NK-92 (cell line): Measurements from ENCODE around the gene INO80.

ENCODE experiments used
- DNase-seq: peaks from one replicate; lab custom pipeline; 2025; ENCODE audit not compliant: unreplicated experiment; lab: John Stamatoyannopoulos, UW

The INO80 gene

DNA sequence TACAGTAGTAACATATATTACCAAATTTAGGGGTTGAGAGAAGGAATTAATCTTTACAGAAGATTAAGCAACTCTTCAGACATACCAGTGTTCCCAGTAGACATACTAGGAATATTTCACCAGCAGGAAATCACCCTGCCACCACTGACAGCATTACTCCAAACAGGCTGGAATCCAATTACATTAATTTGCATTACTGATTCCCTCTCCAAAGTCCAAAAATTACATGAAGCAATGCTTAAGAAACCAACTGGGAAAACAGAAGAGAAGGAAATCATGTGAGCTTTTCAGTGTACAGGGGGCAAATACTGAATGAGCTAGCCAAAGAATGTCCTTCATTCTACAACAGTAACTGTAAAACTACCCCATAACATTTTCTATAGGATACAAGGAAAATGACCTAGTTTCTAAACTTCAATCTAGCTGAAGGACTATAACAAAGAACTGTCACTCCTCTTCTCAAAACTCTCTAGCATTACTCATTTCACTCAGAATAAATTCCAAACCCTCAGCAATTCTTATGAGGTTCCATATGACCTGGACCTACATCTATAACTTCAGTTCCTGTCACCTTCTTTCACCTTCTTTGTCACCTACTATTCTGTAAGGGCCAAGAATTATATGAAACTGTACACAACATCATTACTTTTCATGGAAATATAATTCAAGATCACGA, 72.7 kb downstream of the INO80 start:
- no peak for DNase-seq

DNA sequence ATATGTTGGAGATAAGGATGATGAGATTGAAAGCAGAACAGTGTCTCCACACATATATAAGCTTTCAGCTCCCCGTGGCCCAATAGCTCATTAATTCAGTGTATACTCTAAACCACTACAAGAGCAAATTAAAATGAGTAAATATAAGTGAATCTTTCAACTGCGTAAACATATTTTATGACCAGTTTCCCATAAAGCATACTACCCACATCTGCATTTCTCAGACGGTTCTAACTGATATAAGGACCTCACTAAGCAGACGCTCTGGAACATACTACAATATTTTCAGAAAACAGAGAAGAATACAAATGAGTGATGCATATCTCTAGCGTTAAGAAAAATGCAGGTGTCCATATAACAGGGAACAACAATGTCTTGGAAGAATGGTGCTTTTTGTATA, 73.2 kb downstream of the INO80 start:
- no peak for DNase-seq

DNA sequence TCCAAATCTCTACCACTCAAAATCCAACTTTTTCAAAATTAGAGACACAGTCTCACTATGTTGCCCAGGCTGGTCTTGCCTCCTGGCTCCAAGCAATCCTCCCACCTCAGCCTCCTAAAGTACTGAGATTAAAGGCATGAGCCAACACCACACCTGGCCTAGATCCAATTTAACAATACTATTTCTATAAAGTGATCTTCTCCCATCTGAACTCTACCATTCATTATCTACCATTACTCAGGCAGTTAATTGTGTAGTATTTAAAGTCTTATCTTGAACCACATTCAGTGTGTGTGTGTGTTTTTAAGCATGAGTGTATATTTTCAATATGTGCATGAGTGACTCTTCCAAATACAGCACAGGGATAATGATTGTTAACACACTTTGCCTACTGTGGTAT, 77.0 kb downstream of the INO80 start:
- no peak for DNase-seq

DNA sequence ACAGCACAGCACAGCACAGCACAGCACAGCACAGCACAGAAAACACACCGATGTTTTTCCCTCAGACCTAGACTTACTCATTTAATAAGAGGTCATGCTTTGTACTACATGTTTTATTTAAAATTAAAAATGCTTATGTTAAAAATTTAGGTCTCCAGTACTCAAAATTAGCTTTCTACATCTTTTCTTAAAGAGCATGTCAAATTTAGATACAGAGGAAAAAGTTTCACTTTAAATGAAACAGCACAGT, 84.1 kb downstream of the INO80 start:
- no peak for DNase-seq

DNA sequence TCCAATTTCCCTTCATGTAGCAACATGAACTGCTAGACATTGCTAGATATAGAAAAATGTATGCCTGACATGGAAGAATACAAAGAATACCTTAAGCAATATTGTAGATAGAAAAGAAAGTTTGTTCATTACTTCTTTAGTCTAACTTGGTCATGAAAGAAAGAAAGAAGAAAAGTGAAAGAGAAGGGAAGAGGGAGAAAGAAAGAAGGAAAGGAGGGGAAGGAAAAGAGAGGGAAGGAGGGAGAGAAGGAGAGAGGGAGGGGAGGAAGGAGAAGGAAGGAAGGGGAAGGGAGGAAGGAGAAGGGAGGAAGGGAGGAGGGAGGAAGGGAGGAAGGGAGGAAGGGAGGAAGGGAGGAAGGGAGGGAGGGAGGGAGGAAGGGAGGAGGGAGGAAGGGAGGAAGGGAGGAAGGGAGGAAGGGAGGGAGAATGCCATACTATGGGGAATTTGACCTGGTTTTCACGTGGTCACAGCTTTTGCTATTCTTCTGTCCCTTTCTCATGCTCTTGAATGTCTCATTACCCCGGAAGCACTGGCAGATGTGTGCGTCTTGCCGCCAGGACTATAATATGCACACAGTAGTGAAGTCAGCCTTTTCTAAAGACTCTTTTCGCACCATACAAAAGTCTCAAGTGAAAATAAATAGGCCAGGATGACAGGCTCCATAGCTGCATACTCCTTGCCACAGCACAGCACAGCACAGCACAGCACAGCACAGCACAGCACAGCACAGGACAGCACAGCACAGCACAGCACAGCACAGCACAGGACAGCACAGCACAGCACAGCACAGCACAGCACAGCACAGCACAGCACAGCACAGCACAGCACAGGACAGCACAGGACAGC, 84.6 kb downstream of the INO80 start:
- DNase-seq, result no peak

DNA sequence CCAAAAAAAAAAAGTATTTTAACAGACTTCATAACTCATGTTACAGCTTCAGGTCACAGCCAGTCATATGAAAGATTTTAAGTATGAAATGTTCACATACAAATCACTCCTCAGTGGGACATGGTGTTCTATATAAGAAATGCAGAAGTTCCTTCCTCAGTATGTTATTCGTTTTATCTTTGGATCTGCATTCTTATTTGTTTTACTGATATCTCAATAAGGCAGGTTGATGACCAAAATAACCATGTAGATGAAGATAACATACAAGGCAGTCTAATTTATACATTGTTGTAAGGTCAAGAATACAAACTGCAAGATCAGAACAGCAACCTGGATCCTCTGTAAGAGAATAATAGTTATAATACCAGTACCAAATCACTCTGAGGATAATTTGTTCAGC, 87.2 kb downstream of the INO80 start:
- DNase-seq, result no peak

DNA sequence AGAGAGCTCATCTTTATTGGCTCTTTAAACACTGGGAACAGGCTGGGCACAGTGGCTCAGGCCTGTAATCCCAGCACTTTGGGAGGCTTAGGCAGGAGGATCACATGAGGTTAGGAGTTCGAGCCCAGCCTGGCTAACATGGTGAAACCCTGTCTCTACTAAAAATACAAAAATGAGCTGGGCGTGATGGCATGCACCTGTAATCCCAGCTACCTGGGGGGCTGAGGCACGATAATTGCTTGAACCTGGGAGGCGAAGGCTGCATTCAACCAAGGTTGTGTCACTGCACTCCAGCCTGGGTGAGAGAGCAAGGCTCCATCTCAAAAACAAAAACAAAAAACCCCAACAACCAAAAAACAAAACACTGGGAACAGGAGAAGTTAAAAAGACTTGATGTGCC, 90.7 kb downstream of the INO80 start:
- no peak for DNase-seq

DNA sequence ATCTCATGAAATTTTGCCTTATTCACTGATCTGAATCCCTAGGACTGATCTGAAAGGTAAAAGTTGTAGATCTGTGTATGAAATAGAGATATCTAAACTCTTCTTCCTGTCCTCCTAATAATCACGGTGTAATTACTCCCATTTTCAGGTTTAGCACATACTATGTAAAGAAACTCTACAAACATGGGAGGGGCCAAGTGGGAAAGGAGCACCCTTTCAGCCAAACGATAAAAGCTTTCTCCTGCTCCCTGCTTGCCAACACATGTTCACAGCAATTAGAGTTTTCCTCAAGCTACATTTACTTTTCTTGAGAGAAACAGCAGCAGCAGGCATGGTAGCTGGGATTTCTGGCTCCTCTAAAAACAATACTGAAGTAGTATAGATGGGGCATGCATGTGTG, 91.2 kb downstream of the INO80 start:
- no peak for DNase-seq

DNA sequence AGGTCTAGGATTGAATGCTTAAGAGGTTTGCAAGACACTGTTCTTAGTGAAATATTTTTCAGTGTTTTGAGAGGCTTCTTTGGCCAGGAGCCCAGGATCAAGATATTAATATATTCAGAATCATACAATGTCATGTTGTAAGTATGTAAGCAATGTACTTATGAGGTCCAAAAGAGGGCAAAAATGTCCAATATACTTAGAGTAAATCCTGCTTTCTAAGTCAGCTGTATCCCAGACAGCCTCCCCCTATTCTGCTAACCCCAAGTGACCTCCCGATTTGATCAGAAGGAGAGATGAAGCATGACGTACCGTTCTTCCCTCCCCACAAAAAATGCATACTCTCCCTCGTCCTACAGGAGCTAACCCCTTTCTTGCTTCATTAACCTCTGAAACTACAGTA, 91.9 kb downstream of the INO80 start:
- DNase-seq, result no peak

DNA sequence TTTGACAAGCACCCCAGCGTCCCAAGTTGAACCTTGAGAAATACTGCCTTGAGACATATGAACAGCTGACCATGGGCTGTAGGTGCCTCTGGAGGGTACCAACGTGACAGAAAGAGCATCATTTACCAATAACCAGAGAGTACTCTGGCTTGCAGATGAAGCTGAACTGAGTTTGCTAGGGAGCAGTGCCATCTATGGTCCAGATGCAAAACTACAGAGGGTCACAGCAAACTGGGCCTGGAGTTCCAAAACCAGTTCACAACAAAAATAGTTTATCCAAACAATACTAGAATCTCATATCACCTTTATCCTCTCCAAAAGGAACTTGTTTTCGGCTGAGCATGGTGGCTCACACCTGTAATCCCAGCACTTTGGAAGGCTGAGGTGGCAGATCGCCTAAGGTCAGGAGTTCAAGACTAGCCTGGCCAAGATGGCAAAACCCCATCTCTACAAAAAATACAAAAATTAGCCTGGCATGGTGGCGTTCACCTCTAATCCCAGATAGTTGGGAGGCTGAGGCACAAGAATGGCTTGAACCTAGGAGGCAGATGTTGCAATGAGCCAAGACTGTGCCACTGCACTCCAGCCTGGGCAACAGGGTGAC, 93.5 kb downstream of the INO80 start:
- DNase-seq, result no peak

DNA sequence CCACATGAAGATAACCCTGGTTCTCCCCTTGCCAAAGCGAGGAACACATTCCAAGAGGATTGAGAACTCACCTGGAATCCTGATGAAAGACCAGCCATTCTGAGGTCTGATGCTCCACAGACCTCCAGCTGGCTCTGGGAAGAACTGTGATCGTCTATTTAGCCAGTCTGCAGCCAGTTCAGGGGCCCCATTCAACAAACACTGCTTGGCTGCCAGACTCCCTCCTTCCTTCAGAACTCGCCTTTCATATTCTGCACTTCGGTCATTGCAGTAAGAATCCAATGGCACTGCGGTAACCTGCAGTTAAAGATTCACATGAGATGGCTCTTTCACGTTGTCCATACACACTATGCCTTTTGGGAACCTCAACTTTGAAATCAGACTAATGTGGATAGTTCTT, 95.3 kb downstream of the INO80 start:
- no peak for DNase-seq

DNA sequence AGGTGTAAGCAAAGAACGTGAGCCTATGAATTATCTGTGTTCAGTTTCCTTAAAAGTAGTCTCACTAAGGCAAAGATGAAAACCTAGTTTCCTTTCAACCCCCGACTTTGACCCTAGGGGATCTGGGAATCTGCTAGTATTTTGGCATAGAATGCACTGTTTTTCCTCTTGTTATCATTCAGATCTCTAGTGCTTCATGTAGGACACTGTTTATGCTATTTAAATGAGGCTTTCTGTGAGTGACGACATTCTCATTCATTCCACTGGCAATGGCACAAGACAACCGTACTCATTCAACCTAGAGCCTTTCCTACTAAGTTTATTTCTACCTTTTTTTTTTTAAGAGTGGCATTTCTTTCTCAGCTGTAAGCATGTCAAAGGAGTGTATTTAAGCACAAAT, 95.8 kb downstream of the INO80 start:
- no peak for DNase-seq

DNA sequence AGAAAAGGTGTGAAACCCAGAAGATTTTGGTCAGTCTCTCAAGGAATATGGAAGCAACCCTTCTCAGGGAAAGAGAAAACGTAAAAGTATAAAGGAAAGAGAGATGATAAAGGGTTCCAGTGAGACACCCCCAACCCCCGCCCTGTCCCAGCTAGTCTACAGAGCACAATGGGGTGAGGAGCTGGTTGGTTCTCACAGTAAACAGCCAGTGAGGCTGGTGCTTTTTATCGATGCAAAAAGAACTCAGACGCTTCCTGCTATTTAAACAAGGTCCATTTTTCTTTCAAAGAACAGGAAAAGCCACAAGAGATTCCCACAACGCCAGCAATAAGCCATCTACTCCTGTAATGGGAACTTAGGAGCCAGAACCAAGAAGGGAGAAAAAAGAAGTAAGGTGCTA, 96.9 kb downstream of the INO80 start:
- no peak for DNase-seq

DNA sequence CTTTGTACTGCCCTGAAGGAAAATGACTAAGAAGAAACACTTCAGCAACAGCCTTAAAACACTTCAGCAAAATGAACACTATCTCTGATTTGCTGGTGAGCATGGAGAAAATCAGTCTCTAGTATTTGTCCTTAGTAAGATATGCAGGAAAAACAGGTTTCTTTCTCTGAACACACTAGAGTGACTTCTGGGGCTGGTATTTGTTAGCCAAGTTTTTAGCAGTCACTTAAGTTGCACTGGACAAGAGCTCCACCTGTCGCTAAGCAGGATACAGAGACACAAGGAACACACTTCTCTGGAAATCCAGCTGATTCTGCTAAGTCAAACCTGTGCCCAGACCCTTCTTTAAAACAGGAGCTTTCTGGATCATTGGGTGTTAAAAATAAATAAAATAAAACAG, 97.5 kb downstream of the INO80 start:
- no peak for DNase-seq

DNA sequence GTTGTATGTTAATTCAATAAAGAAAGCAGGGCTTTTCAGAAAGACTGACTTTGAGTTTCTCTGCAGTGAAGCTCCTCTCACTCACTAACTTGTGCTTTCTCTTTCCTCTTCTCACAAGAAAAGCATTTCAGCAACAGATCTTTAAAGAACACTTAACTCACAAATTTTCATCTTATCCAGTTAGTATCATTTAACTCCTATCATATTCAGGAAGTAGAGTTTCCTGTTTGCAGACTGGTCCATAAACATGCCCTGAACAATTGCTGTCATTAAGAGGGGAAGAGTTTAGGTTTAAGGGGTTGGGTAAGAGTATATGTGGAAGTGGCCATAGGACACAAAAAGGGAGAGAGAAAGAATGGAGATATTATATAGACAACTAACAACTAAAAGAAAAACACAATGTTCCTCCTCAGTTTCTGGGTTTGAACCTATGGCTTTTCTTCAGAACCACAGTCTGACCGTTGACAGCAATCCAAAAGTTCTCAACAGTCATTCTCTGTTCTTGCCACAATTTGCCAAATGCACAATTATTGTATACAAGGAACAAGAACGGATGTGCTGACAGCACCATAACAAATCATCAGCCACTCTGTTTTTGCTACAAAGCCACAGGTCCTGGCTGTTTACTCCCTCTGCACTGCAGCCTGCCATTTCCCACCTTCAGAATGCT, 98.9 kb downstream of the INO80 start:
- DNase-seq, result no peak

DNA sequence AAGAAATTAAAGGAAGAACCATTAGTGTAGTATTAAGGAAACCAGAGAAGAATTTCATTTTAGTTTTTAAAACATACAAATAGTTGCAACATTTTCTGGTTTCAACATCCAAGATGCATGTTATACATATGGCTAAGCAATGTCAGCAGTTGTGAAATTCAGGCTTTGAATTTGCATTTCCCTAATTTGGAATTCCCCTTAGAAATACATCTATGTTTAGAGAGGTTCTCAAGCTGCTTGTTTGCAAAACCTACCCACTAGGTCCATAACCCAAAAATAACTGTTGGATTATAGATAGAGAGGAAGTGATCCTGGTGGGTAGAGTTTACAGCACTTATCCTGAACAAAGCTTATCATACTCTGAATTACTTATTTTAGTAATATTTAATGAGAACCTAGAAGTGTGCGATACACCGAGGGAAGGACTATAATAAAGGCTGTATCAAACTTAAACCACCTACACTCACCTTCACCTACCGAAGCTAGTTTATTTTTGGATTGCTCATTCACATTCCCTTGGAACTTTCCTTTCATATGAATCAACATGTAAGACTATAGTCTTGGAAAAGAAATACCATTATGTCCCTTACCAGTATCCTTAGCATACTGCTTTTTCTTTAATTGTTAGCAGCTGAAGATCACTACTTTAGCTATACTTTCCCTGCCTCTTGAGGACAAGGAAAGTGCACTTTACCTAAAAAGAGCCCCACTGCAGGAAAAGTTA, 102.2 kb downstream of the INO80 start:
- DNase-seq, result no peak

DNA sequence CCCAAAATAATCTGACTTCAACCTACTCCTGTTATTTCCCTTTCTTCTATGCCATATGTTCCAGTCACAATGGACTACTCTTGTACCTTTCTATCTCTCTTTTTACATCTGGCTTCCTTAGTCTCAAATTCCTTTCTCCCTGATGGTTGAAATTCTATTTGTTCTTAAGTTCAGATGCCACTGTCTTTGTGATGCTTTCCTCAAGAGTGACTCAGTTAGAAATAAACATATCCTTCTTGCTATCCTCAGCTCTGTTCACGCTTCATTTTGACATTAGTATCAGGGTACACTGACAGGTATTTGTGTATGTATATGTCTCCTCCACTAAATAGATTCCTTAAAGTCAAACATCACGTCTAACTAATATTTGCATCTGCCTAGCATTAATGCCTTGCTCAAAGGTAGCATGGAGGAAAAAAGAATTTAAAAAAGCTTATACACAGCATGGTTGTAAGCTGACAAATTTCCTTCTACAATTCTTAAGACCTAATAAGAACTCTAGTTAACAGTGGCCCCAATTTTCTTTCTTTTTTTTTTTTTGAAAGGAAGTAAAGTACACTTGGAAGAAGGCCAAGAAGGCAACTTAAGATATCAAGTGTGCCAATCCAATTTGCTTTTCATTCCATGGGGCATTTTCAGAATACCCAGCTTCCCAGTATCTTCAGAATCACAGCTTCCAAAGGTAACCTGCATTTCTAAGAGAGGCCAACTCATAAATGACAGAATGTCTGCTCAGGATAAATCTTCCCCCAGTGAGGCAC, 104.8 kb downstream of the INO80 start:
- DNase-seq, result no peak

DNA sequence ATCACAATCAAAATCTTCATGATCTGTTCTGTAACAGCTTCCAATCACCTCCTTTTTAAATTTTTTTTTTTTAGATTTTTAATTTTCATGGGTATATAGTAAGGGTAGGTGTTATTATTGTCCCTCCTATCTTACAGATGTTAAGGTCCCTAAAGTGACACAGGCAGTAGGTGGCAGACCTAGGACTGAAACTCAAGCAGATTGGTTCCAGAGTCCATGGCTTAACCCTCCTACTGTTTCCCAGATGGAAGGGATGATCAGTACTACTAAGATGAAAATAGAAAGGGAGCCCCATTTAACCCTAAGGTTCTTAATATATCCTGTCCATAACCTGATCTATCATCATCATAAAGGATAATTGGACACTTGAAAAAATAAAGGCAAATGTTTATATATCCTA, 105.7 kb downstream of the INO80 start:
- DNase-seq, result no peak

DNA sequence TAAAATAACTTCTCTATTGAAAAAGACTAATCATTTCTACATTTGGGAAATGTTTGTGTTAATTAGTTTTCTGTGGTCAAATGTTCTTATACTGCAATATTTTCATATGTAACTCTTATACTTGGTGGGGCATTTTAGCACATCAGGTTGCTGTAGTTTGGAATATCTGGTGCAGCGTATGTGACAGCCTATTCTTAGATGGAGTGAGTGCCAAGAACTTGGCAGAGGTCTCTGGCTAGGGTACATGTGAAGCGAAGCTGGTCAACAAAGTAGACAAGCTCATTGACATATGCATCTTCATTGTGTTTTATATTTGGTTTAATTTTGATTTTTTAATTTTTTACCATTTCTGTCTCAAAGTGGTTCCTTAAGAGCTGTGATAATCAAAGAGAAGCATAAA, 109.6 kb downstream of the INO80 start:
- no peak for DNase-seq

DNA sequence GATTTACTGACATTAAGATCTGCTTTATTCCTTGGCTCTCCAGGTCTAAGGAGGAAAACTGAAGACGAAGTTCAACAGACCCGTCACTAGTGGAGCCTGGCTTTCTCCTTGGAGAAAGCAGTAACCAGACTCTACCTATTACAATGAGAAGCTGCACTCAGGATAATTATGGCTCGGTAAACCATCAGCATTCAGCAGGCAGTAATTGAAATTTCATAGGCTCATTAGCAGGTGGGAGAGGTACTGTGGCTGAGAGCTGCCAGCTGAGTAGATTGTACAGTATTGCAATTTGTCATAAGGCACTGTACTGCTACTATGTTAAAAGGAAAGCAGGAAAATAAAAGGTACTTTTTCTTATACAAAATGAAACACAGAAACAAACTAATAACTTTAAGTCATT, 111.6 kb downstream of the INO80 start:
- no peak for DNase-seq
